Prostate gland (tissue), 2 donors: ENCODE results near the gene APBA1.

Experiments used
- CTCF ChIP-seq, 4 experiments: fragments of 200-600 bp in 2 of 4; fragments of 450-650 bp in 2 of 4; sonication (generic) in 2 of 4; IDR thresholded peaks; 1 replicate in 3 of 4; 2 replicates in 1 of 4; pipeline ENCODE4 v1.5.1; 2016 to 2019; ENCODE audit warnings: antibody characterized with exemption in 4 of 4, mild to moderate bottlenecking in 2 of 4, moderate library complexity in 2 of 4
- POLR2AphosphoS5 ChIP-seq: sonication (generic); formaldehyde crosslinking; IDR thresholded peaks from one replicate; pipeline ENCODE4 v1.6.1; 2017; ENCODE audit warnings: antibody characterized with exemption

DNA sequence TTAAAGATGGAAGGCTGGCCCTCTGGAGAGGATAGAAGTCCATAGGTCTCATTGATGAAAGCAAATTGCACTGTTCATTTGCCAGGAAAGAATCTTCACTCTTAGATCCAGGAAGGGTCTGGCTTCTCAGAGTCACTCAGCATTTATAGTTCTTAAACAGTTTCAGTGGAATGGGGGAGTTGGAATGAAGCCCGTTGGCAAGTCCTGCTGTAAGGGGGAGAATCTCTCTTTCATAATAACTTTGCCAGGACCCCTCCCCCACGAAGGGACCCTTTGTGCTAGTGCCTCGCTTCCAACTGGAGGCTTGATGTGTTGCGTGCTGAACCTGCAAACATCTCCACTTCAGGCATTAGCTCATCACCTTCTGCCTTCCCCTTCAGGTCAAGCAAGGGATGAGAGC is 290.0 kb downstream of the APBA1 start:
- TF ChIP-seq POLR2AphosphoS5: no peak
- TF ChIP-seq CTCF (IDR thresholded peaks at IDR 0.05): no peak
